Heart right ventricle (tissue), 16 donors: ENCODE data around the gene RAB18. TPM values are rescaled to one million over a fixed set of nuclear protein-coding genes. Genes with fewer than 3 reads are reported as not detected.

Experiments used
- ATAC-seq, 8 donors: fragments of 200-7000 bp; cut with Tn5 transposase; one replicate each; pipeline ENCODE4 v1.9.1; 2020; ENCODE audit warnings: mild to moderate bottlenecking in 8 of 8, moderate library complexity in 8 of 8, moderate number of reproducible peaks in 1 of 8
- DNase-seq, 2 donors: peaks; one replicate each; pipeline ENCODE4 v3.0.0-alpha.2; 2020
- H3K27ac ChIP-seq, 10 donors: fragments of 200-600 bp; sonication (generic) in 2 of 10; one replicate each; pipeline versions ENCODE4 v1.5.0 to v1.8.0; 2020 to 2022; ENCODE audit warnings: mild to moderate bottlenecking in 3 of 10
- H3K27me3 ChIP-seq, 7 donors: fragments of 200-600 bp; one replicate each; pipeline ENCODE4 v1.8.0; 2021 to 2022; ENCODE audit warnings: mild to moderate bottlenecking in 2 of 7
- H3K36me3 ChIP-seq, 9 donors: fragments of 200-600 bp; sonication (generic) in 1 of 9; one replicate each; pipeline versions ENCODE4 v1.5.0 to v1.8.0; 2020 to 2022; ENCODE audit warnings: mild to moderate bottlenecking in 2 of 9
- H3K4me1 ChIP-seq, 9 donors: fragments of 200-600 bp; sonication (generic) in 1 of 9; one replicate each; pipeline versions ENCODE4 v1.5.0 to v1.8.0; 2020 to 2022; ENCODE audit warnings: mild to moderate bottlenecking in 4 of 9
- H3K4me3 ChIP-seq, 10 donors: fragments of 200-600 bp; sonication (generic) in 2 of 10; one replicate each; pipeline versions ENCODE4 v1.5.0 to v1.8.0; 2020 to 2022; ENCODE audit warnings: mild to moderate bottlenecking in 7 of 10, moderate library complexity in 2 of 10
- H3K9me3 ChIP-seq, 11 donors: fragments of 200-600 bp in 10 of 11; sonication (generic) in 2 of 11; one replicate each; pipeline versions ENCODE4 v1.5.0 to v1.8.0; 2013 to 2022; ENCODE audit warnings: mild to moderate bottlenecking in 2 of 11, control low read depth in 1 of 11, moderate library complexity in 1 of 11
- CTCF ChIP-seq, 9 donors: fragments of 200-600 bp; sonication (generic) in 2 of 9; IDR thresholded peaks; one replicate each; pipeline versions ENCODE4 v1.5.0 to v1.8.0; 2021 to 2022; ENCODE audit warnings: antibody characterized with exemption in 9 of 9, mild to moderate bottlenecking in 5 of 9, moderate library complexity in 1 of 9
- WGBS, 2 donors: extraction: QIAGEN DNeasy Blood & Tissue Kit; methylation state at CpG; one replicate each; pipeline ENCODE4 v1.1.7; 2013; ENCODE audit warnings: inconsistent platforms in 1 of 2; 5-methylcytosine and 5-hydroxymethylcytosine counted together
- intact Hi-C, 10 donors: fragments of 100-400 bp; cut with DNase I; formaldehyde crosslinking; loops; one replicate each; pipeline versions ENCODE4 v1.11.1 to v1.14.2; 2022
- long read RNA-seq, 3 donors: library from polyadenylated mRNA; unstranded; transcript quantifications; one replicate each; pipeline ENCODE4 v2.0.0, GENCODE V29; 2020 to 2021
- polyA plus RNA-seq, 2 donors: library from polyadenylated mRNA; stranded (reverse); fragments of 200-250 nt; gene quantifications; one replicate each; pipeline ENCODE4 v1.2.3, GENCODE V29; 2013
- total RNA-seq, 10 donors: library from RNA; stranded (reverse); fragmentation: NEBNext Ultra II Directional in 3 of 10; extraction: Animal tissue kit (Norgen Biotek cat#: 25700) in 3 of 10; gene quantifications; one replicate each; pipeline versions ENCODE4 v1.2.1 to v1.2.4, GENCODE V29; 2021 to 2023
- donor health status: Arrhythmogenic right ventricular cardiomyopathy.
- donor health status: ischemic (EF 13 %, LVEDD 7.1; RV severe dilation, severe dysfunction).
- donor health status: healthy with polysubstance abuse.
- donor health status: DM: no; HTN: yes; CAD: no.
- donor health status: DM: no; HTN: no; CAD: no.
- donor health status: ischemic (EF 25% LVEDD 6.9; RV normal size, moderate dysfunction).
- donor health status: ischemic (EF 25% LVEDD 5.7; RV mildly dilated, moderate dysfunction).
- donor health status: healthy.
- donor health status: DM: yes; HTN: yes; CAD: no.
- donor health status: Ischemic cardiomyopathy.
- donor health status: ischemic (EF 35%, LVEDD 5.7; RV mildly dilated, moderate dysfunction).
- donor health status: nonischemic (EF 11% LVEDD 7.7; RV severe dilation, severe dysfunction).
- donor health status: DM: yes; HTN: yes; CAD: no.
- donor health status: PGD.
- donor health status: ischemic (EF 29% LVEDD 5.4; RV normal size, mild dysfunction).
- donor health status: nonischemic (EF 23%, LVEDD 6.1; RV moderate dilation, normal function).

The RAB18 gene
- total RNA-seq = 100 to 1,000 TPM; 115 to 157 (median 139) TPM
- polyA plus RNA-seq = 10 to 100 TPM; 19.3 to 44.4 TPM
- long read RNA-seq, donor 1, full-length matches to known transcripts = 80 of 86 reads
- long read RNA-seq, donor 1, partial matches to known transcripts = 1 of 86 reads
- long read RNA-seq, donor 1, other reads (novel, unspliced or antisense) = 5 of 86 reads
- long read RNA-seq, donor 2, full-length matches to known transcripts = 95 of 105 reads
- long read RNA-seq, donor 2, partial matches to known transcripts = 2 of 105 reads
- long read RNA-seq, donor 2, other reads (novel, unspliced or antisense) = 8 of 105 reads
- long read RNA-seq, donor 3, full-length matches to known transcripts = 239 of 262 reads
- long read RNA-seq, donor 3, partial matches to known transcripts = 13 of 262 reads
- long read RNA-seq, donor 3, other reads (novel, unspliced or antisense) = 10 of 262 reads

- H3K27ac ChIP-seq = peak within 1 kb of the TSS; percentile 43 to 91 (median 88)
- no peaks in the 10 kb centered on the region for H3K27me3 ChIP-seq
- peaks cover 3 to 49% (median 30%) of the 10 kb centered on the region in 9 donors for H3K4me1 ChIP-seq
- ATAC-seq (peak; percentile 98 to 99 (median 99)), DNase-seq (peak; percentile 97 to 98)
- intact Hi-C loops = no loop called here
- H3K9me3 ChIP-seq = no peaks in the 10 kb centered on the region
- H3K36me3 ChIP-seq = no peaks in the 10 kb centered on the region
- 0 to 1% methylated on average over 71 of the region's 71 CpGs for WGBS, 2 donors
- peak within 1 kb of the TSS; percentile 56 to 90 (median 80) for H3K4me3 ChIP-seq
- no peak for TF ChIP-seq CTCF (IDR thresholded peaks at IDR 0.05)
Observed at GRCh38 chr10:27504007-27504807, at the start of gene RAB18. Gene RAB18 (plus strand): TSS chr10:27504304. CDS start chr10:27504370, 66 bp downstream.

- TF ChIP-seq CTCF (IDR thresholded peaks at IDR 0.05) = no peak
- 70 to 73% methylated on average over 3 of the region's 3 CpGs for whole genome bisulfite sequencing, 2 donors
- no peak overlapping the region for H3K27ac ChIP-seq
- H3K4me1 ChIP-seq = peaks cover 0 to 21% (median 0%) of the 10 kb centered on the region in 9 donors
- no peak overlapping the region for H3K4me3 ChIP-seq
- H3K27me3 ChIP-seq = peaks cover 0 to 10% (median 0%) of the 10 kb centered on the region in 7 donors
- DNase-seq (no peak), ATAC-seq (no peak)
- no peaks in the 10 kb centered on the region for H3K9me3 ChIP-seq
- intact Hi-C loops = loop anchor here in 1 of 10 donors (10.0 kb wide), 1 partner anchor 790 kb away; no protein-coding TSS in a partner anchor
- H3K36me3 ChIP-seq = no peaks in the 10 kb centered on the region
Observed at GRCh38 chr10:27454837-27455236, 49.3 kb upstream of the RAB18 start.

- no peaks in the 10 kb centered on the region for H3K36me3 ChIP-seq
- no peaks in the 10 kb centered on the region for H3K9me3 ChIP-seq
- intact Hi-C loops = loop anchor here in 1 of 10 donors (10.0 kb wide), 1 partner anchor 787 kb away; no protein-coding TSS in a partner anchor
- peaks cover 0 to 19% (median 2%) of the 10 kb centered on the region in 7 donors for H3K27me3 ChIP-seq
- no peak for ATAC-seq
- no peak for DNase-seq
- H3K4me1 ChIP-seq = peaks cover 0 to 17% (median 0%) of the 10 kb centered on the region in 9 donors
- H3K27ac ChIP-seq = no peak overlapping the region
- H3K4me3 ChIP-seq = no peak overlapping the region
- no peak for TF ChIP-seq CTCF (IDR thresholded peaks at IDR 0.05)
- 65 to 73% methylated on average over 3 of the region's 3 CpGs for WGBS, 2 donors
Observed at GRCh38 chr10:27457261-27457945, 46.7 kb upstream of the RAB18 start.

GRCh38 chr10:27457966-27458365 lies 46.1 kb upstream of the RAB18 start:
- no peak for DNase-seq
- no peak for ATAC-seq
- intact Hi-C loops = loop anchor here in 1 of 10 donors (10.0 kb wide), 1 partner anchor 787 kb away; no protein-coding TSS in a partner anchor

More at GRCh38 chr10:27457966-27458365, 46.1 kb upstream of the RAB18 start:
- H3K36me3 ChIP-seq = no peaks in the 10 kb centered on the region
- H3K4me1 ChIP-seq = peaks cover 0 to 13% (median 0%) of the 10 kb centered on the region in 9 donors
- TF ChIP-seq CTCF (IDR thresholded peaks at IDR 0.05) = no peak
- H3K27ac ChIP-seq = no peak overlapping the region
- H3K27me3 ChIP-seq = peaks cover 0 to 15% (median 2%) of the 10 kb centered on the region in 7 donors
- no peaks in the 10 kb centered on the region for H3K9me3 ChIP-seq
- H3K4me3 ChIP-seq = no peak overlapping the region
- WGBS, 2 donors = 20 to 27% methylated on average over 2 of the region's 2 CpGs
